Activated B cell treated with CpG ODN at 0.5 μM for 24 hours (primary cell): Measurements from ENCODE around the gene MIAT. TPM values are rescaled to one million over a fixed set of nuclear protein-coding genes. Genes with fewer than 3 reads are reported as not detected.

Experiments
- ATAC-seq: fragments of 200-7000 bp; cut with Tn5 transposase; one replicate; pipeline ENCODE4 v1.10.0; 2021; ENCODE audit warnings: low read depth, mild to moderate bottlenecking, moderate library complexity
- CTCF ChIA-PET: fragments of 350-600 bp; sonication (Branson Sonifier 250); formaldehyde crosslinking; loops from one replicate; lab custom pipeline; 2021; ENCODE audit warnings: antibody characterized with exemption; lab: Charles Lee
- POLR2A ChIA-PET: fragments of 350-600 bp; sonication (Branson Sonifier 250); formaldehyde crosslinking; loops from one replicate; lab custom pipeline; 2021; ENCODE audit warnings: antibody characterized with exemption; lab: Charles Lee
- DNase-seq: peaks from one replicate; pipeline ENCODE4 v3.0.0; 2022
- H3K27ac Mint-ChIP-seq: one replicate; pipeline ENCODE4 v1.8.0; 2020; ENCODE audit warnings: mixed read lengths
- H3K27me3 Mint-ChIP-seq: one replicate; pipeline ENCODE4 v1.8.0; 2021; ENCODE audit warnings: mixed read lengths
- H3K36me3 Mint-ChIP-seq: one replicate; pipeline ENCODE4 v1.8.0; 2021; ENCODE audit warnings: low read depth, mixed read lengths
- H3K4me1 Mint-ChIP-seq: one replicate; pipeline ENCODE4 v1.8.0; 2021; ENCODE audit warnings: mixed read lengths
- H3K4me3 Mint-ChIP-seq: one replicate; pipeline ENCODE4 v1.8.0; 2020; ENCODE audit warnings: mild to moderate bottlenecking, mixed read lengths
- H3K9me3 Mint-ChIP-seq: one replicate; pipeline ENCODE4 v1.8.0; 2020; ENCODE audit warnings: mixed read lengths
- intact Hi-C: fragments of 100-400 bp; cut with micrococcal nuclease; formaldehyde crosslinking; loops from one replicate; pipeline ENCODE4 v1.15.1; 2024
- total RNA-seq: library from RNA; stranded (reverse); gene quantifications from 2 replicates; pipeline ENCODE4 v1.2.3, GENCODE V29; 2022
- TF ChIP-seq, protein P1 (sequence below): fragments of 200-600 bp; IDR thresholded peaks from one replicate; pipeline ENCODE4 v1.8.0; 2022; ENCODE audit warnings: antibody characterized with exemption, mild to moderate bottlenecking

The MIAT gene
- total RNA-seq, 1 donor from 2014 or later, result 7.3 TPM

DNA sequence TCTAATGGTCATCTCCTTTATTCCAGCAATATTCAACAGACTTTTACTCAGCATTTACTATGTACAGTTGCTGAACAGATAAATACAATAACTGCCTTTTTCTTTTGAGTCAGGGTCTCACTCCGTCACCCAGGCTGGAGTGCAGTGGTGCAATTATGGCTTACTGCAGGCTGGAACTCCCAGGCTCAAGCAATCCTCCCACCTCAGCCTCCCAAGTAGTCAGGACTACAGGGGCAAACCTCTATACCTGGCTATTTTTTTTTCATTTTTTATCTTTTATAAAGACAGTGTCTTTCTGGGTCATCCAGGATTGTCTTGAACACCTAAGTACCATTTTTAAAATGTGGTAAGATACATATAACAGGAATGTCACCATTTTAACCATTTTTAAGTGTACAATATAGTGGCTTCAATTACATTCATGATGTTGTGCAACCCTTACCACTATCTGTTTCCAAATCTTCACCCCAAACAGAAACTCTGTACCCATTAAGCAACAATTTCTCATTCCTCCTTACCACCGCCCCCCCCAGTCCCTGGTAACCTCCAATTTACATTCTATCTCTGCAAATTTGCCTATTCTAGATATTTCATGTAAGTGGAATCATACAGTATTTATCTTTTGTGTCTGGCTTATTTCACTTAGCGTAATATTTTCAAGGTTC lies 67.8 kb downstream of the MIAT start:
- intact Hi-C loops, result no loop called here
- Mint-ChIP-seq H3K27ac (no peak overlapping the region), H3K9me3 (no peaks in the 10 kb centered on the region), H3K36me3 (peaks cover 80% of the 10 kb centered on the region), H3K27me3 (no peaks in the 10 kb centered on the region), H3K4me3 (no peak overlapping the region), H3K4me1 (peaks cover 3% of the 10 kb centered on the region)
- no peak for ATAC-seq
- TF ChIP-seq, protein P1, sequence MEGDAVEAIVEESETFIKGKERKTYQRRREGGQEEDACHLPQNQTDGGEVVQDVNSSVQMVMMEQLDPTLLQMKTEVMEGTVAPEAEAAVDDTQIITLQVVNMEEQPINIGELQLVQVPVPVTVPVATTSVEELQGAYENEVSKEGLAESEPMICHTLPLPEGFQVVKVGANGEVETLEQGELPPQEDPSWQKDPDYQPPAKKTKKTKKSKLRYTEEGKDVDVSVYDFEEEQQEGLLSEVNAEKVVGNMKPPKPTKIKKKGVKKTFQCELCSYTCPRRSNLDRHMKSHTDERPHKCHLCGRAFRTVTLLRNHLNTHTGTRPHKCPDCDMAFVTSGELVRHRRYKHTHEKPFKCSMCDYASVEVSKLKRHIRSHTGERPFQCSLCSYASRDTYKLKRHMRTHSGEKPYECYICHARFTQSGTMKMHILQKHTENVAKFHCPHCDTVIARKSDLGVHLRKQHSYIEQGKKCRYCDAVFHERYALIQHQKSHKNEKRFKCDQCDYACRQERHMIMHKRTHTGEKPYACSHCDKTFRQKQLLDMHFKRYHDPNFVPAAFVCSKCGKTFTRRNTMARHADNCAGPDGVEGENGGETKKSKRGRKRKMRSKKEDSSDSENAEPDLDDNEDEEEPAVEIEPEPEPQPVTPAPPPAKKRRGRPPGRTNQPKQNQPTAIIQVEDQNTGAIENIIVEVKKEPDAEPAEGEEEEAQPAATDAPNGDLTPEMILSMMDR, result no peak
- ChIA-PET CTCF (no interaction called here), POLR2A (no interaction called here)
- DNase-seq, result no peak

Other genes with a start within 250 kb of the MIAT start
- gene ASPHD2, start 228.3 kb upstream of the MIAT start, total RNA-seq, result 15.5 TPM in 2 replicates
- 45.3 and 51.6 TPM in 2 replicates for gene HPS4, start 173.8 kb upstream of the MIAT start, total RNA-seq
- 26.4 and 32.0 TPM in 2 replicates for gene SRRD, start 173.7 kb upstream of the MIAT start, total RNA-seq
- 59.0 and 62.8 TPM in 2 replicates for gene TFIP11, start 145.1 kb upstream of the MIAT start, total RNA-seq
- 10.4 and 11.0 TPM in 2 replicates for gene TPST2, start 67.5 kb upstream of the MIAT start, total RNA-seq
- gene CRYBB1, start 39.6 kb upstream of the MIAT start, total RNA-seq, result not detected in 2 replicates
- gene CRYBA4, start 35.6 kb upstream of the MIAT start, total RNA-seq, result not detected in 2 replicates